Hepatocyte (in vitro differentiated cells): Measurements from ENCODE around the gene KIF17. TPM values are rescaled to one million over a fixed set of nuclear protein-coding genes. Genes with fewer than 3 reads are reported as not detected.

Experiments used
- DNase-seq: peaks from one replicate; pipeline ENCODE4 v3.0.0-alpha.2; 2016; ENCODE audit warnings: low spot score
- H2AFZ ChIP-seq: fragments of 200-600 bp; sonication (generic); 2 replicates; pipeline ENCODE4 v1.6.0; 2016; ENCODE audit warnings: antibody characterized with exemption, mild to moderate bottlenecking
- H3K27ac ChIP-seq: fragments of 200-600 bp; sonication (generic); 2 replicates; pipeline ENCODE4 v1.5.1; 2016; ENCODE audit warnings: mild to moderate bottlenecking
- H3K27me3 ChIP-seq: fragments of 200-600 bp; sonication (generic); 2 replicates; pipeline ENCODE4 v1.6.1; 2016
- H3K36me3 ChIP-seq: fragments of 200-600 bp; sonication (generic); replicated peaks from 2 replicates; pipeline ENCODE4 v1.5.1; 2016; ENCODE audit warnings: low read depth; ENCODE audit not compliant: insufficient read depth
- H3K4me1 ChIP-seq: fragments of 200-600 bp; sonication (generic); 2 replicates; pipeline ENCODE4 v1.5.1; 2016; ENCODE audit warnings: mild to moderate bottlenecking, moderate library complexity; ENCODE audit not compliant: insufficient read depth
- H3K4me2 ChIP-seq: fragments of 200-600 bp; sonication (generic); 2 replicates; pipeline ENCODE4 v1.6.0; 2016
- H3K4me3 ChIP-seq: fragments of 200-600 bp; sonication (generic); 2 replicates; pipeline ENCODE4 v1.5.1; 2016; ENCODE audit warnings: mild to moderate bottlenecking
- H3K79me2 ChIP-seq: fragments of 200-600 bp; sonication (generic); 2 replicates; pipeline ENCODE4 v1.6.0; 2017; ENCODE audit warnings: mild to moderate bottlenecking
- H3K9me2 ChIP-seq: fragments of 200-600 bp; sonication (generic); replicated peaks from 2 replicates; pipeline ENCODE4 v1.6.0; 2017; ENCODE audit warnings: mild to moderate bottlenecking; ENCODE audit not compliant: insufficient read depth
- H3K9me3 ChIP-seq: fragments of 200-600 bp; sonication (generic); 2 replicates; pipeline ENCODE4 v1.5.1; 2016; ENCODE audit warnings: low read depth, mild to moderate bottlenecking
- H4K20me1 ChIP-seq: fragments of 200-600 bp; sonication (generic); 2 replicates; pipeline ENCODE4 v1.6.0; 2016; ENCODE audit warnings: mild to moderate bottlenecking; ENCODE audit not compliant: insufficient read depth, poor library complexity, severe bottlenecking
- CTCF ChIP-seq: fragments of 200-600 bp; sonication (generic); IDR thresholded peaks from 2 replicates; pipeline ENCODE4 v1.5.1; 2016; ENCODE audit warnings: antibody characterized with exemption, mild to moderate bottlenecking; ENCODE audit not compliant: poor library complexity
- EZH2 ChIP-seq: fragments of 200-600 bp; sonication (generic); IDR thresholded peaks from 2 replicates; pipeline ENCODE4 v1.6.1; 2016; ENCODE audit warnings: antibody characterized with exemption, mild to moderate bottlenecking, borderline replicate concordance
- EZH2phosphoT487 ChIP-seq: fragments of 200-600 bp; sonication (generic); IDR thresholded peaks from one replicate; pipeline ENCODE4 v1.6.1; 2018; ENCODE audit warnings: antibody characterized with exemption, mild to moderate bottlenecking, low read depth, moderate library complexity; ENCODE audit not compliant: unreplicated experiment, severe bottlenecking
- WGBS: methylation state at CpG from one replicate; pipeline ENCODE4 v1.1.6; 2016; ENCODE audit warnings: low lambda C conversion rate; ENCODE audit errors: missing lambda C conversion rate; 5-methylcytosine and 5-hydroxymethylcytosine counted together
- polyA plus RNA-seq: library from polyadenylated mRNA; unstranded; fragments of >200 nt; fragmentation: Nextera tagmentation; extraction: Ambion mirVana; gene quantifications from 2 replicates; pipeline ENCODE4 v1.2.1, GENCODE V29; 2016
- total RNA-seq: library from RNA; depleted of rRNA; stranded (reverse); fragments of >200 nt; gene quantifications from 2 replicates; pipeline ENCODE4 v1.2.3, GENCODE V29; 2014

Gene KIF17
- total and polyA plus RNA-seq, 2 experiments from 2014 or later: 0.23 to 0.28 TPM

- WGBS: 99% methylated on average over 15 of the region's 15 CpGs
- no peaks in the 10 kb centered on the region for H3K36me3 ChIP-seq
- no peaks in the 10 kb centered on the region for H3K4me1 ChIP-seq
These were observed 65.5 kb downstream of the KIF17 start for GRCh38 chr1:20652300-20652699.

GRCh38 chr1:20648946-20649345 is 68.9 kb downstream of the KIF17 start:
- Histone ChIP-seq H3K4me3 (no peak overlapping the region), H3K4me2 (no peak overlapping the region), H3K27me3 (no peaks in the 10 kb centered on the region), H3K36me3 (no peaks in the 10 kb centered on the region), H3K9me2 (no peaks in the 10 kb centered on the region), H4K20me1 (no peaks in the 10 kb centered on the region), H3K9me3 (no peaks in the 10 kb centered on the region), H2AFZ (no peak overlapping the region), H3K27ac (no peak overlapping the region), H3K4me1 (no peaks in the 10 kb centered on the region), H3K79me2 (no peaks in the 10 kb centered on the region)
- DNase-seq: no peak
- TF ChIP-seq EZH2: no peak
- TF ChIP-seq EZH2phosphoT487: no peak
- no peak for TF ChIP-seq CTCF
- 97% methylated on average over 15 of the region's 15 CpGs for WGBS

More at GRCh38 chr1:20652300-20652699, 65.5 kb downstream of the KIF17 start:
- H3K79me2 ChIP-seq: peaks cover 9% of the 10 kb centered on the region
- H3K9me3 ChIP-seq: no peaks in the 10 kb centered on the region
- TF ChIP-seq EZH2 (no peak), CTCF (no peak), EZH2phosphoT487 (no peak)
- DNase-seq: no peak
- no peaks in the 10 kb centered on the region for H3K9me2 ChIP-seq
- H3K4me3 ChIP-seq: no peak overlapping the region
- H2AFZ ChIP-seq: no peak overlapping the region
- H3K27ac ChIP-seq: no peak overlapping the region
- H3K4me2 ChIP-seq: no peak overlapping the region
- H3K27me3 ChIP-seq: no peaks in the 10 kb centered on the region
- peaks cover 4% of the 10 kb centered on the region for H4K20me1 ChIP-seq

- H3K79me2 ChIP-seq: no peaks in the 10 kb centered on the region
- no peaks in the 10 kb centered on the region for H3K9me3 ChIP-seq
- no peaks in the 10 kb centered on the region for H3K27me3 ChIP-seq
- no peak overlapping the region for H3K4me2 ChIP-seq
- no peaks in the 10 kb centered on the region for H3K4me1 ChIP-seq
- no peak overlapping the region for H2AFZ ChIP-seq
- H4K20me1 ChIP-seq: no peaks in the 10 kb centered on the region
- no peak for DNase-seq
- no peak overlapping the region for H3K4me3 ChIP-seq
- H3K27ac ChIP-seq: no peak overlapping the region
- WGBS: 96% methylated on average over 12 of the region's 13 CpGs
- no peaks in the 10 kb centered on the region for H3K36me3 ChIP-seq
- no peaks in the 10 kb centered on the region for H3K9me2 ChIP-seq
- TF ChIP-seq EZH2phosphoT487 (no peak), CTCF (no peak), EZH2 (no peak)
These were observed 69.4 kb downstream of the KIF17 start for GRCh38 chr1:20648438-20648837.

- no peaks in the 10 kb centered on the region for H4K20me1 ChIP-seq
- H3K79me2 ChIP-seq: no peaks in the 10 kb centered on the region
- TF ChIP-seq EZH2 (no peak), CTCF (no peak), EZH2phosphoT487 (no peak)
- no peak overlapping the region for H2AFZ ChIP-seq
- H3K9me2 ChIP-seq: no peaks in the 10 kb centered on the region
- no peaks in the 10 kb centered on the region for H3K27me3 ChIP-seq
- H3K36me3 ChIP-seq: no peaks in the 10 kb centered on the region
- no peak overlapping the region for H3K27ac ChIP-seq
- no peak for DNase-seq
- no peak overlapping the region for H3K4me3 ChIP-seq
- no peaks in the 10 kb centered on the region for H3K4me1 ChIP-seq
- no peaks in the 10 kb centered on the region for H3K9me3 ChIP-seq
- 90% methylated on average over 14 of the region's 14 CpGs for WGBS
- no peak overlapping the region for H3K4me2 ChIP-seq
These were observed 72.4 kb downstream of the KIF17 start for GRCh38 chr1:20645414-20645813.
